ENCODE data around the gene P2RX3.
"Not testable (repeated sequence)": the region's sequence is repeated elsewhere in the genome, so short reads cannot be mapped to it uniquely, and the experiment has no call there.

The P2RX3 gene

DNA sequence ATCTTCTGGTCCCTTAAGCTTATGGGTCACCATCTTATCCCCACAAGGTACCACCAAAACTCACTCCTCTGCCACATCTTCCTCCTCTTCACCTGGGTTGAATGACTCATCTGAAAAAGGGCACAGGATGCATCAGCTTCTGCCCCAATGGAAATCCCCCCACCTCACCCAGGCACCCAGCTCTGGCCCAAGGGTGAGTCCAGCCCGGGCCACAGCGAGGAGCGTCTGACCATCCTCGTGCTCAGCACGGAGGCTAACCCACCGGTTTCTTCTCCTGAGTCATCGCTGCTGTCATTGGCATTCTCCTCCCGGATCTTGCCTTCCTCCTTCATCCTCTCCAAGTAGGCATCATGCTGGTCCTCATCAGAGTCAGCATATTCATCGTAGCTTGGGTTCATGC is 8.1 kb upstream of the P2RX3 start:
- Mint-ChIP-seq H3K36me3 (ENCODE audit: low read depth) (peaks cover 92% of the 10 kb centered on the region), H3K4me3 (peak overlapping the region; percentile 35), H3K4me1 (ENCODE audit: low read depth) (peaks cover 65% of the 10 kb centered on the region), H3K9me3 (no peaks in the 10 kb centered on the region), H3K27ac (peak overlapping the region; percentile 78), H3K27me3 (no peaks in the 10 kb centered on the region)

DNA sequence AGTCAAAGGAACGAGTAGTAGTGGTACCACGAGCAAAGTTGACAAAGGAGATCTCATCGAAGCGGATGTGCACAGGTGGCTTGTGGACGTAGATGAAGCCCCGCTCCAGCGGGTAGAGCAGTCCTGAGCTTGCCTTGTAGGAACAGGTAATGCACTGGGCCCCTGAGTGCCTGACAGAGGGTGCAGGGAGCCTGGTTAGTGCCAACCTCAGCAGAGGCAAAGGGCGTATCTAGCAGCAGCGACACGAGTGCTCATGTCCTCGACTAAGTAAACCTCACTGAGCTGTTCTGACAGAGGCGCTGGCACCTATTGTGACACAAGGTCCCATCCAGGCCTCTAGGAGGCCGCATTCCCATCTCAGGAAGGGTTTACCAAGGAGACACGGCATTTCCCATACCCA is 6.4 kb upstream of the P2RX3 start:
- peaks cover 60% of the 10 kb centered on the region for H3K4me1 Mint-ChIP-seq (ENCODE audit: low read depth)
- H3K4me3 Mint-ChIP-seq, result no peak overlapping the region
- peaks cover 77% of the 10 kb centered on the region for H3K36me3 Mint-ChIP-seq (ENCODE audit: low read depth)
- no peaks in the 10 kb centered on the region for H3K27me3 Mint-ChIP-seq
- no peak overlapping the region for H3K27ac Mint-ChIP-seq
- H3K9me3 Mint-ChIP-seq, result no peaks in the 10 kb centered on the region

DNA sequence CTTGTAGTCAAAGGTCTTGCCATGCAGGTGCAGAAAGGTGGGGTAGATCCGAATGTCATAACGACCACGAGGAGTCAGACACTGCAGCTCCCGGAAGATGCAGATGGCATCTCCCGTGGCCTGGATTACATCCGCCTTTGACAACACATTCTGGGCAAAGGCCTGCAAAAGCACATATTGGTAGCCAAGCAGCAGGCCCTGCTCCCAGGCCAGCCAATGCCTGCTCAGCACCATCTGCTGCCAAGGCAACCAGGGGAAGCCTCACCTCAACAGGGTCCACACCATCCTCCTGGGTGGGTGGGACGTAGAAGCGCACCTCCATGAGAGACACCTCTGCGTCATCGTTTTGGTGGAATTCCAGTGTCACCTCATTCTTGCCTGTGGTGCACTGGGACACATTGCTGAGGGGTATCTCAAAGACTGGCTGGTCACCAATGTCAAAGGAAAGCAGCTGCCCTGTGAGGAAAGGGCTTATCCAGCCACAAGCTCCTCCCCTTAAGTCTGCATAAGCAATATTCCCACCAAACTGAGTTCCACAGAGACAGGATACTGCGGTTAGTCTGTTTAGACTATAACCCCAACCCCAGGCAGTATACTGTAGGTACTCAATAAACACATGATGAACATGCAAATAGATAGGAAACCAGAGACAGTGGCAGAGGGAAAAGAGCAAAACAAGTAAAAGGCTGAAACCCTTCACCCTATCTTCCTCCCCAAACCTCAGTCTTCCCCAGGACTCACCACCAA is 5.3 kb upstream of the P2RX3 start:
- Mint-ChIP-seq H3K27ac (peak overlapping the region; percentile 57), H3K27me3 (no peaks in the 10 kb centered on the region), H3K9me3 (no peaks in the 10 kb centered on the region), H3K36me3 (ENCODE audit: low read depth) (peaks cover 65% of the 10 kb centered on the region), H3K4me3 (peak overlapping the region; percentile 25), H3K4me1 (ENCODE audit: low read depth) (peaks cover 51% of the 10 kb centered on the region)

DNA sequence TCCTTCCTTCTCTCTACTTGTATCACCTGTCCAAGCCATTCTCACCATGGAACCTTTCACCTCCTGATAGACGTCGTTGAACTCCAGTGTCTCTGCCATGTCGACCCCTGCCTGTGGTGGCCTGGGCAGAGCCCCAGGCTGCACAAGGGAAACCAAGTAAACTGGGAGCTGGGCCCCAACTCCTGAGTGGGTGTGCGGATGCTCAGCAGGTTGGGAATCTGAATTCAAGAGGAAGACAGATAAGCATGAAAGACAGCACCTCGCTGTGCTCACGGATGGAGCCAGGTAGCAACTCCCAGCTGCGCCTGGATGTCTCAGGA is 3.2 kb upstream of the P2RX3 start:
- Mint-ChIP-seq H3K36me3 (ENCODE audit: low read depth) (peaks cover 44% of the 10 kb centered on the region), H3K9me3 (no peaks in the 10 kb centered on the region), H3K4me1 (ENCODE audit: low read depth) (peaks cover 45% of the 10 kb centered on the region), H3K27me3 (no peaks in the 10 kb centered on the region), H3K4me3 (peak overlapping the region; percentile 93), H3K27ac (peak overlapping the region; percentile 93)

DNA sequence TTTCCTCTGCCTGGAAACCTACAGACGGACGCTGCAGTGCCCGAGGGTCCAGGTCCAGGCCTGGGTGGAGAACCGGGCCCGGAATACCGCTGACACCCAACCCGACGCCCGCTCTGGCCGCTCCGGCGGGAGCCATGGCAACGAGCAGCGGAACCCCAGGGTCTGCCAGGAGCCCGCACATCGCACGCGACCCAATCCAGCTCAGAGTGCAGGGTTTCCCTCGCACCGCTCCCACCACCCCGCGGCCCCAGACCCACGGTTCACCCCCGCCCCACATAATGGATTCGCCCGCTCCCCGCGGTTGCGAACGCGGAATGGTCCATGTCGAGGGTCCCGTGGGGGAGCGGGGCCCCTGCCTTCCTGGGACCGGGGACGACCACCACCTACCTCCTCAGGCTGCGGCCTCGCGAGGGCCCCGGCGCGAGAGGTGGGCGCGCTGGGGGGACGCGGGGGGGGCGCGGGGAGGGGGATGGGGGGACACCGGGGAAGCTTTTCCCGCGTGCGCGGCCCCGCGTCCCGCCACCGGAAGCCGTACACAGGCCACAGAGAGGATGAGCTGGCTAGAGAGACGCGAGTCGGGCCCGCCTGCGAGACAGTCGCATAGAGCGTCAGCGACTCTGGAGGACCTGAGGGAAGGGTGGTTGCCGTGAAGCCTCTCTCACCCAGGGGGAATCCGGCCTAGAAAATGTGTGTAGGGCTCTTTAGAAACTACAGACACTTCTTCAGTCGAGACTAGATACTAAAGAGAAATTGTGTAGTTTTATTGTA is 2.6 kb upstream of the P2RX3 start, which contains the start of gene SSRP1:
SSRP1 (minus strand) TSS at position 550 of the 768 bp plus-strand sequence. CDS start 771 bp downstream, outside the sequence.
- Mint-ChIP-seq H3K4me1 (ENCODE audit: low read depth) (peaks cover 40% of the 10 kb centered on the region), H3K36me3 (ENCODE audit: low read depth) (peaks cover 39% of the 10 kb centered on the region), H3K4me3 (peak within 1 kb of the TSS; percentile 93), H3K27me3 (no peaks in the 10 kb centered on the region), H3K27ac (peak within 1 kb of the TSS; percentile 97), H3K9me3 (no peaks in the 10 kb centered on the region)

DNA sequence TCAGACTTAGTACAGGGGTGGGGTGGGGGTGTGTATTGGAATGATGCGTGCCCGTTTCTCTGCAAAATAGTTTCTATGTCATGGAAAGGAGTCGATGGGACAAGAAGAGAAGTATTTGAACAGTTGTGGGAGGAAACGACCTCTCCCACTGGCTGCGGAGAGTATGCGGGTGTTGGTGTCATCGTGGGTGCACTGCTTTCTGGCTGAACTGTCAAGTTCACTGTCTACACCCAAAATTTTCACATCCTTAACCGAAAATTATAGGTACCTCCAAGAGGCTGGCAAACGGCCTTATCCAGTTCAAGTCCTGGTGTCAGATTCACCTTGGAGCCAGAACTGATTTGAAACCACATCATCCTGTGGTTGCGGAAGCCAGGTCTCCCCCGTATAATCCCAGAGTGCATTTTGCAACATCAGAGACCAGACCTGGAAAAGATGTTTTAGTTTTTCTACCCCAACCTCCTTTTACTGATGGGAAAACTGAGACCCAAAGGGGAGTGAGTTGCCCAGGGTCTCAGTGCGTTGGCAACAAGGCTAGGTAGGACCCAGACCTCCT is 2.0 kb upstream of the P2RX3 start:
- peak overlapping the region; percentile 93 for H3K4me3 Mint-ChIP-seq
- peaks cover 40% of the 10 kb centered on the region for H3K4me1 Mint-ChIP-seq (ENCODE audit: low read depth)
- H3K9me3 Mint-ChIP-seq, result no peaks in the 10 kb centered on the region
- H3K27me3 Mint-ChIP-seq, result no peaks in the 10 kb centered on the region
- peaks cover 32% of the 10 kb centered on the region for H3K36me3 Mint-ChIP-seq (ENCODE audit: low read depth)
- peak overlapping the region; percentile 97 for H3K27ac Mint-ChIP-seq

DNA sequence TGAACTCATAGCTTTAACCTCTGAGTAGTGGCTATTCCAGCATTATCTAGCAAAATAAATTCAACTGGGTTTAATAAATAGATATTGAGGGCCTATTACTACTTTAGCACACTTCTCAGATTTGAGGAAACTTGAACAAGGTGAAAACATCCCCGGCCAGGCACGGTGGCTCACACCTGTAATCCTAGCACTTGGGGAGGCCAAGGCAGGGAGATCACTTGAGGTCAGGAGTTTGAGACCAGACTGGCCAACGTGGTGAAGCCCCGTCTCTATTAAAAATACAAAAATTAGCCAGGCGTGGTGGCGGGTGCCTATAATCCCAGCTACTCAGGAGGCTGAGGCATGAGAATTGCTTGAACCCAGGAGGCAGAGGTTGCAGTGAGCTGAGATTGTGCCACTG is 1.3 kb upstream of the P2RX3 start:
- not testable (repeated sequence) for H3K27me3 Mint-ChIP-seq, H3K9me3 Mint-ChIP-seq
- peaks cover 26% of the 10 kb centered on the region for H3K36me3 Mint-ChIP-seq (ENCODE audit: low read depth)
- peak overlapping the region; percentile 93 for H3K4me3 Mint-ChIP-seq
- peak overlapping the region; percentile 97 for H3K27ac Mint-ChIP-seq
- peaks cover 36% of the 10 kb centered on the region for H3K4me1 Mint-ChIP-seq (ENCODE audit: low read depth)

DNA sequence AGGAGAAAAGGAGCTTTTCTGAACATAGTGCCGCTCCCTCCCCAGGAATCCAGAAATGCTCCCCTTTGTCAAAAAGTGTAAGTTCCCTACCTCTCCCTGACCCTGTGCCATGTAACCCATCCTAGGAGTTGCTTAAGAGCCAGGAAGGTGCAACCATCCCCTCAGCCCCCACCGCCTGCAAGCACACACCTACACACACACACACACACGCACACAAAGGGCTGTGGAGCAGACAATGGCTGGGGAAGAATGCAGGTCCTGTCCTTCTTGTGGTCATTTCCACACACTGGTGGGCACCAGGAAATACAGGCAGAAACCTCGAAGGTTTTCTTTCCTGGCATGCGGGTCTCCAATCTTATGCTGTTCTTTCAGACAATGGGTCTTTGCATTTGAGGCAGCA is 1.2 kb downstream of the P2RX3 start:
- Mint-ChIP-seq H3K36me3 (ENCODE audit: low read depth) (peaks cover 4% of the 10 kb centered on the region), H3K27ac (no peak overlapping the region), H3K9me3 (no peaks in the 10 kb centered on the region), H3K4me3 (no peak overlapping the region), H3K27me3 (no peaks in the 10 kb centered on the region), H3K4me1 (ENCODE audit: low read depth) (peaks cover 26% of the 10 kb centered on the region)

DNA sequence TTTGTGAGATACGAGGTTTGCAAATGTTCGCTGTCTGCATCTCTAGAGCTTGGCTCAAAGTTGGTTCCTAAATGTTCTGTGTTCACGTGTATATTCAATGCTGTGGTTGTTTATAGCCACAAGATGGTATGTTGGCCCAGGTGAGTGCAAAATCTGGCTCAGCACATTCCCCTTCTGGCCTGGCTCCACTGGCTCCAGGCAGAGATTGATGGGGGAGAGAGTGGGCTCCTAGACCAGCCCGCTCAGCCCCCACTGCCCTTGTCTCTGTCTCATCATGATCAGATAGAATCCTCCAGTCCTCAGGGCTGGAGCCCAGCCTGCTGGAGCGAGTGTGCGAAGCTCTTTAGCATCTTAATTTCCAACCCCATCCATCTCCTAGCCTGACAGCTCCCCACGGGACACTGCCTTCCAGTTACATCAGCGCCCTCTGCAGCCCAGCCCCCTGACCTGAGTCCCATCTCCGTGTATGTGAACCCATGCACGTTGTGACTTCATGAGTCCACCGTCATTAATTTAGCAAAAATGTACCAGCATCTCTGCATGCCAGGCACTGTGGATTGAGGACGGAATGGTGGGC is 2.0 kb downstream of the P2RX3 start:
- Mint-ChIP-seq H3K4me3 (no peak overlapping the region), H3K36me3 (ENCODE audit: low read depth) (no peaks in the 10 kb centered on the region), H3K9me3 (no peaks in the 10 kb centered on the region), H3K27ac (no peak overlapping the region), H3K4me1 (ENCODE audit: low read depth) (peaks cover 19% of the 10 kb centered on the region), H3K27me3 (no peaks in the 10 kb centered on the region)

DNA sequence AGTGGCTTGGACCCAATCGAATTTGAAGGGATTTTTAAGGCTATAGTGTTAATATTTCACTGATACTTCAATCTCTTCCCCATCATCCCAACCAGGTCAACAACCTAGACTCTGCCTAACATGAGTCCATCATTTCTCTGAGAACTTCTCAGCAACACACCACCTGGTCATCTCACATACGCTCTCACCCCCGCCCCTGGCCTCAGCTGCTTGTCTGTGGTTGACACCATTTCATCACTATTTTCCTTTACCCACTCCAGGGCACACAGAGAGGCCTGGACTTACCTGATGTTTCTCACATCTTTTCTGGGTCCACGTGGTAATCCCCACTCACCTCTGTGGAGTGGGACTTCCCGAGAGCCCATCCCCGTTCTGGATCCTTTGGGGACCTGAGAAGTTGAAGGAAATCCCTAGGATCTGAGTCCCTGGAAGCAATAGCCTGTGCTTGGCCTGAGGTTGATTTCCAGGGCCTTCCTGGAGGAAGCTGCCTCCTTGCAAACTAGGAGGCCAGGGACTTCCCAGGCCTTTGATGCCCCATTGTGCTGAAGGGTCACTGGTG is 3.2 kb downstream of the P2RX3 start:
- H3K9me3 Mint-ChIP-seq, result no peaks in the 10 kb centered on the region
- H3K27ac Mint-ChIP-seq, result no peak overlapping the region
- H3K4me1 Mint-ChIP-seq (ENCODE audit: low read depth), result peaks cover 12% of the 10 kb centered on the region
- no peaks in the 10 kb centered on the region for H3K36me3 Mint-ChIP-seq (ENCODE audit: low read depth)
- H3K4me3 Mint-ChIP-seq, result no peak overlapping the region
- no peaks in the 10 kb centered on the region for H3K27me3 Mint-ChIP-seq

DNA sequence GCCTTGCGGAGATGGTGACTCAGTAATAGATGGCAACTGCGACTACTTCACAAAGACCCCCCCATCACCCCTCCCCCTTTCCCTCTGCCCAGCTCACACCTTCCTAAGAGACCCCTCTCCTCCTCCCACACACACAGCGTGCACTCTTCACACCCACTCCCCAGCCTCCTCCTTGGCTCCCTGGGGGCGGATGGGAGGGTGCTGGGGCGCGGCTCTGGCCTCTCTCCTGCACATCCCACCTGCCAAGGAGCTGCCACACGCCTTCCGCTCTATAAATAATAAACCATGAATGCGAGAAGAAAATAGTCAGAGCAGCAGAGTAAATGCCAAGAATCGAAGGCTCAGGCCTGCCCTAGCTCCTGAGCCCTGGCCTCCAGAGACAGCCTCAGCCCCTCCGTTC is 4.5 kb downstream of the P2RX3 start:
- peaks cover 7% of the 10 kb centered on the region for H3K4me1 Mint-ChIP-seq (ENCODE audit: low read depth)
- no peaks in the 10 kb centered on the region for H3K9me3 Mint-ChIP-seq
- H3K27ac Mint-ChIP-seq, result no peak overlapping the region
- no peak overlapping the region for H3K4me3 Mint-ChIP-seq
- H3K36me3 Mint-ChIP-seq (ENCODE audit: low read depth), result no peaks in the 10 kb centered on the region
- no peaks in the 10 kb centered on the region for H3K27me3 Mint-ChIP-seq

DNA sequence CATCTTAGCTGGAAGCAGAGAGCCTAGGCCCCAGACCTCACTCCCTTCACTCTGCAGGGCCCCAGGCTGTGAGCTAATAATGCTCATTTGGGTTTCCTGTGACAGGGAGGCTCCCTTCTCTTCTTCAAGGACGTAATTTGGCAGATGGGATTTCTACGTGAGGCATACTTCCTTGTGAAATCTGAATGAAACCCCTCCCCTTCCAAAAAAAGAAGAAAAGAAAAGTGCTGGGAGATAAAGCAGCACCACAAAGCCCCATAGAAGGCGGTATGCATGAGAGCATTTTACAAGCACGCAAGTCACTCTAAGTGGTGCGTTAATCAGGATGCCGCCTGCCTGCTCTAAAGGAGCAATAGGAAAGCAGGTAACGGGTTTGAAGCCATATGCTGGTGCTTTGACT is 5.7 kb downstream of the P2RX3 start:
- H3K4me1 Mint-ChIP-seq (ENCODE audit: low read depth), result peaks cover 7% of the 10 kb centered on the region
- H3K27ac Mint-ChIP-seq, result no peak overlapping the region
- H3K9me3 Mint-ChIP-seq, result no peaks in the 10 kb centered on the region
- no peaks in the 10 kb centered on the region for H3K36me3 Mint-ChIP-seq (ENCODE audit: low read depth)
- no peak overlapping the region for H3K4me3 Mint-ChIP-seq
- no peaks in the 10 kb centered on the region for H3K27me3 Mint-ChIP-seq

DNA sequence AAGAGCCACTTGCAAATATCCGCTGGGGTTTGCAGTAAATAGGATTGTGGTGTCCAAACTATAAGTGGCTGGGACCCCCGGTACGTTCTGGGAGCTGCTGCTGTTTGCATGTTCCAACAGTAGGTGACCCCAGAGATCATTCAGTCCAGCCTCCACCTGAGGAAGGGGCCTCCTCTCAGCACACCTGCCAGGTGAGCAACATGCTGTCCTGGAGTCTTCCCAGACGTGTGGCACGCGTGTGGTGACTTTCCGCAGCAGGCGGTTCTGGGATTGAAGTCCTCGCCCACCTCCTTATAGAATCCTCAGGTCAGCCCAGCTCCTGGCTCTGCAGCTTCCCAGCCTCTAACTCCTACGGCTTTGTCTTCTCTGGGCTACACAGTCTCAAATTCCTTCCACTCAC is 6.7 kb downstream of the P2RX3 start:
- no peak overlapping the region for H3K27ac Mint-ChIP-seq
- H3K9me3 Mint-ChIP-seq, result no peaks in the 10 kb centered on the region
- no peaks in the 10 kb centered on the region for H3K36me3 Mint-ChIP-seq (ENCODE audit: low read depth)
- no peaks in the 10 kb centered on the region for H3K27me3 Mint-ChIP-seq
- H3K4me1 Mint-ChIP-seq (ENCODE audit: low read depth), result peaks cover 7% of the 10 kb centered on the region
- H3K4me3 Mint-ChIP-seq, result no peak overlapping the region

DNA sequence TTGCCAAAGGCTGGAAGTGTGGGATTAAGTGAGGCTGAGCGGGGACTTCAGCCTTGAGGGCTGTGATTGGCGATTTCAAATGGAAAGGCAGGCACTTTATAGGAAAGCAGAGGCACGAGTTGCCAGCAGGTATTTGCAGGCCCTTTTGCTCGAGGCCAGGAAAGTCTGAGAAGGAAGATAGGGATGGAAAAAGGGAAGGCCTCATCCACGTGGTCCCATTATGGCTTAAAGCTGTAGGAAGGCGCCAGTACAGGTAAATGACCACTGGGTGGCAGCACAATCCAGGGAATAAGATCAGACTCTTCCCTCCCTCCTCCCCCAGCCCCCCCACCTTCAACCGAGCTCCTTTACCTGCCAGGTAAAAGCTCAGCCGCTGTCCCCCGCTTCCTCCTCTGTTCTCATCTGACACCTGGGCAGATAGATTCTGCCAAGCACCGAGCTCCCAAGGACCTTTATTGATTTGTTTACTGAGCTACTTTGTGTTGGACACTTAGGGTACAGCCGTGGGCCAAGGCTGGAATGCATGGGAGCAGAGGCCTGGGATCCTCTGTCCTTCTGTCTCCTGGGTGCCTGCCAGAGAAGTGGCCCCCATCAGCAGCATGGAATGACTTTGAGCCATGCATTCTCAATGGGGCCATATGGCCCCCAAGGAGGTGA is 7.5 kb downstream of the P2RX3 start:
- H3K36me3 Mint-ChIP-seq (ENCODE audit: low read depth), result no peaks in the 10 kb centered on the region
- H3K27me3 Mint-ChIP-seq, result no peaks in the 10 kb centered on the region
- H3K4me3 Mint-ChIP-seq, result no peak overlapping the region
- no peaks in the 10 kb centered on the region for H3K9me3 Mint-ChIP-seq
- peak overlapping the region; percentile 24 for H3K27ac Mint-ChIP-seq
- peaks cover 5% of the 10 kb centered on the region for H3K4me1 Mint-ChIP-seq (ENCODE audit: low read depth)

Measured in stimulated activated naive CD8-positive, alpha-beta T cell treated with anti-CD3 and anti-CD28 coated beads, Interleukin-15, Interleukin-2, amounts not matched to agents 100 ng/mL and 50 ng/mL, for 24 hours (primary cell).